ENCODE measurements around the gene GABRB2.

GABRB2 gene

DNA sequence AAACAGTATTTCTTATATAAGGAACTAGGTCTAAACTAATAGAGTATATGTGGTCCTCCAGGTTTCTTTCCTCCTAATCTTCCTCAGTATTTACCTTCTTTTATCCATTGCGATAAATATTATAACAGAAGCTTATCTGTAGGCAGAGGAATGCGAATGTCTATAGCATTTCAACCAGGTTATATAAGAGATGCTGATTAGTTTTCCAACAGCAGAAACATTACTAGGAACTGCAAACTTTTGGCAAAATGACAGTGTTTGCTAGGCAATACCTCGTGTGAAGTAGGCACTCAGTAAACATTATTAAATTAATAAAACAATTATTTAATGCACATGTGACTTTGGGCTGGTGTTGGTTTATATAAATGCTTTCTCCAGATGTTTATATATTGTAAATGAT lies 206.5 kb downstream of the GABRB2 start:
- Histone ChIP-seq H3K36me3 (ENCODE audit: control insufficient read depth, insufficient read depth, low read length, severe bottlenecking) (no peaks in the 10 kb centered on the region), H3K9me3 (ENCODE audit: control insufficient read depth, low read length) (no peaks in the 10 kb centered on the region), H3K9ac (ENCODE audit: low read length) (no peak overlapping the region), H3K4me1 (ENCODE audit: control insufficient read depth, insufficient read depth, low read length) (no peaks in the 10 kb centered on the region), H3K27me3 (replicated peaks; ENCODE audit: control insufficient read depth, insufficient read depth, low read length) (no peaks in the 10 kb centered on the region), H3K4me3 (ENCODE audit: low read length) (no peak overlapping the region)
- DNase-seq (ENCODE audit: low read depth), result no peak

DNA sequence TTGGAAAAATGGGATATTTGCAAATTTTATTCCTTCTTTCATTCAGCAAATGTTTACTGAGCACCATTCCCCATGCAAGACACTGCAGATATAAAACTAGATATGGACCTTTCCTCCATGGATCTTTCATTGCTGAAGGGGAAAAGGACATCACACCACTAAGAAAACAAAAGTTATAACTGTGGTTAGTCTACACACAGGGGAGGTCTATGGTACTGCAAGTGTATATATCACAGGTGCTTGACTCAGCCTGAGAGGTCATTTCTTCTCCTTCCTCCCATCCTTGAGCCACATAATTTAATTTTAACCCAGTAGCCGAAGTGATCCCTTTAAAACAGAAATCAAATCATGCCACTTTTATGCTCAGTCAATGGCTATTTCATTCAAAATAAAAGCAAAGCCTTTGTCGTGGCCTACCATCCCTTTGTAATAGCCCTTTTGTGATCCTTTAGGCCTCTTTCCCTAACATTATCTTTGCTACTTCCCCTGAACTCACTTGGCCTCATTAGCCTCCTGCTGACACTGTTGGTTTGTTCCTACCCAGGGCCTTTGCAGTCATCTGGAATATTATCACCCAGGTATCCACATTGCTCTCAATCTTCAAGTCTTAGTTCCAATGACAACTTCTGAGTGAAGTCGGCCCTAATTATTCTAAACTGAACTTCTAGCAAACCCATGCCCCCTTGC lies 213.2 kb downstream of the GABRB2 start:
- Histone ChIP-seq H3K9me3 (ENCODE audit: control insufficient read depth, low read length) (no peaks in the 10 kb centered on the region), H3K27me3 (replicated peaks; ENCODE audit: control insufficient read depth, insufficient read depth, low read length) (no peaks in the 10 kb centered on the region), H3K4me1 (ENCODE audit: control insufficient read depth, insufficient read depth, low read length) (no peaks in the 10 kb centered on the region), H3K4me3 (ENCODE audit: low read length) (no peak overlapping the region), H3K36me3 (ENCODE audit: control insufficient read depth, insufficient read depth, low read length, severe bottlenecking) (no peaks in the 10 kb centered on the region), H3K9ac (ENCODE audit: low read length) (no peak overlapping the region)
- no peak for DNase-seq (ENCODE audit: low read depth)

DNA sequence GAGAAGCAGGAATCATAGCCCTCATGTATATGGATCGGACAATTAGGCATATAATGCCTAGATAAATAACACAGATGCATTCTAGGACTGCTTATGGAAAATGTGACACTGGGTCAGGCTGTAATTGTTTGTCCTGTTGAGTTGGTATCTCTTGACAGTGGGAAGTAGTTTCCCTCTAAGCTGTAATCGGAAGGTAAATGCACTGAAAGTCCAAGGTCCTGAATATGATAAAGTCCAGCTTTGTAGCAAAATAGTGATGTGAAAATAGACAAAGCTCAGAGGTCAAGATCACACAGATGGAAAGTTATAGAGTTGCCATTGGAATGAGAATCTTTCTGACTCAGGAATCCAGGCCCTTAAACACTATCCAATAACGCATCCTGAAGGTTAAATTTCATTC lies 214.2 kb downstream of the GABRB2 start:
- Histone ChIP-seq H3K27me3 (replicated peaks; ENCODE audit: control insufficient read depth, insufficient read depth, low read length) (no peaks in the 10 kb centered on the region), H3K36me3 (ENCODE audit: control insufficient read depth, insufficient read depth, low read length, severe bottlenecking) (no peaks in the 10 kb centered on the region), H3K9me3 (ENCODE audit: control insufficient read depth, low read length) (no peaks in the 10 kb centered on the region), H3K4me3 (ENCODE audit: low read length) (no peak overlapping the region), H3K9ac (ENCODE audit: low read length) (no peak overlapping the region), H3K4me1 (ENCODE audit: control insufficient read depth, insufficient read depth, low read length) (no peaks in the 10 kb centered on the region)
- DNase-seq (ENCODE audit: low read depth), result no peak

DNA sequence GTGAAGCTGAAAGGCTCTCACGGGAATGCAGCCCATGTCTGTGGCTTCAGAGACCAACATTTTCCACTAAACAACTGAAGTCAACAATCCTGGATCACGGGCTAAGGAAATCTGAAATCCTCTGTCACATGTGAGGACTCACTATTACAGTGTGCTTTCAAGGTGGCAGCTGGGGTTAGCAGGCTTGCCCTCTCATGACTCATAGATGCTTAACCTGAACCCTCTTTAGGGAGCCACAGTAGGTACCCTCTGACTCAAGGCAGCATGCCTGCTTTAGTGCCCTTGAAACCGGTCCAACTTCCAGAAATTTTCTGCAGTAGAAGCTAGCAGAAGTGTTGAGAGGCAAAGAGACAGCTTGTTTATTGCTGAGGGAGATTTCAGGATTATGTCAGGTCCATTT lies 232.5 kb downstream of the GABRB2 start:
- H3K4me1 ChIP-seq (ENCODE audit: control insufficient read depth, insufficient read depth, low read length), result no peaks in the 10 kb centered on the region
- no peak for DNase-seq (ENCODE audit: low read depth)
- no peaks in the 10 kb centered on the region for H3K9me3 ChIP-seq (ENCODE audit: control insufficient read depth, low read length)

DNA sequence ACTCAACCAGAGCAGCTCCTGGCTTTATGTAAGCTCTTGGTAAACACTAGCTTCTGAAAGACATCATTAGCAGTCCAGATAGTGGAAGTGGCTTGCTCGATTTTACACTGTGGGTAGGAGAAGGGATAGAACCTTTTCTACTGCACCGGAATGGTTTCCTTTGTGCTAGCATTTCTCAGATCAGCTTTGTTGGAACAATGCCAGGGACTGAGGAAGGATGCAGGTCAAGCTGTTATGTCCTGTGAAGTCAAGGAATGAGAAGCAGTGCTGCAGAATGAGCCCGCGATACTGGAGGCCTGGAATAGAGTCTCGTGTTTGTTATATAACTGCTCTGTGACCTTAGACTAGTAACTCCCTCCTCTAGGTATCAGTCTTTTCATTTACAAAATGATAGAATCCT lies 233.6 kb downstream of the GABRB2 start:
- DNase-seq (ENCODE audit: low read depth), result no peak
- Histone ChIP-seq H3K4me1 (ENCODE audit: control insufficient read depth, insufficient read depth, low read length) (no peaks in the 10 kb centered on the region), H3K9me3 (ENCODE audit: control insufficient read depth, low read length) (peaks cover 9% of the 10 kb centered on the region), H3K4me3 (ENCODE audit: low read length) (no peak overlapping the region), H3K27me3 (replicated peaks; ENCODE audit: control insufficient read depth, insufficient read depth, low read length) (no peaks in the 10 kb centered on the region), H3K9ac (ENCODE audit: low read length) (no peak overlapping the region), H3K36me3 (ENCODE audit: control insufficient read depth, insufficient read depth, low read length, severe bottlenecking) (no peaks in the 10 kb centered on the region)

More for the DNA sequence above, 232.5 kb downstream of the GABRB2 start:
- no peak overlapping the region for H3K9ac ChIP-seq (ENCODE audit: low read length)
- H3K4me3 ChIP-seq (ENCODE audit: low read length), result no peak overlapping the region
- H3K36me3 ChIP-seq (ENCODE audit: control insufficient read depth, insufficient read depth, low read length, severe bottlenecking), result no peaks in the 10 kb centered on the region
- no peaks in the 10 kb centered on the region for H3K27me3 ChIP-seq (replicated peaks; ENCODE audit: control insufficient read depth, insufficient read depth, low read length)

DNA sequence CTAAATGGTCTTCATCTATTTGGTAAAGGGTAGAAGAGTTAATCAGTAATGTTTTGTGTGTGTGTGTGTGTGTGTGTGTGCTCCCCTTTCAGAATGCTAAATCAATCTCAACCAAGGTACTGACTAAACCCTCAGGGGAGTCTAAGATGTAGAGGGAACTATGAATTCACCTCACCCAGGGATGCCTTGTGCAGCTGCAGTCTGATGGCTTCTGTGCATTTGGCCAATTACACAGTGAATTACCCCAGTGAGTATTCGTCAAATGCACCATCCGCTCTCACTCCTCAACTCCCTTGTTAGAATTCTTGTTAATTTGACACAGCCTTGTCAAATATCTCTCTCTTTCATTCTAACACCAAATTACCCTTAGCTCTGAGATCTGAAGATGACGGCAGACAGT lies 234.6 kb downstream of the GABRB2 start:
- Histone ChIP-seq H3K36me3 (ENCODE audit: control insufficient read depth, insufficient read depth, low read length, severe bottlenecking) (no peaks in the 10 kb centered on the region), H3K4me1 (ENCODE audit: control insufficient read depth, insufficient read depth, low read length) (no peaks in the 10 kb centered on the region), H3K4me3 (ENCODE audit: low read length) (no peak overlapping the region), H3K9me3 (ENCODE audit: control insufficient read depth, low read length) (peaks cover 9% of the 10 kb centered on the region), H3K27me3 (replicated peaks; ENCODE audit: control insufficient read depth, insufficient read depth, low read length) (no peaks in the 10 kb centered on the region), H3K9ac (ENCODE audit: low read length) (no peak overlapping the region)
- no peak for DNase-seq (ENCODE audit: low read depth)

DNA sequence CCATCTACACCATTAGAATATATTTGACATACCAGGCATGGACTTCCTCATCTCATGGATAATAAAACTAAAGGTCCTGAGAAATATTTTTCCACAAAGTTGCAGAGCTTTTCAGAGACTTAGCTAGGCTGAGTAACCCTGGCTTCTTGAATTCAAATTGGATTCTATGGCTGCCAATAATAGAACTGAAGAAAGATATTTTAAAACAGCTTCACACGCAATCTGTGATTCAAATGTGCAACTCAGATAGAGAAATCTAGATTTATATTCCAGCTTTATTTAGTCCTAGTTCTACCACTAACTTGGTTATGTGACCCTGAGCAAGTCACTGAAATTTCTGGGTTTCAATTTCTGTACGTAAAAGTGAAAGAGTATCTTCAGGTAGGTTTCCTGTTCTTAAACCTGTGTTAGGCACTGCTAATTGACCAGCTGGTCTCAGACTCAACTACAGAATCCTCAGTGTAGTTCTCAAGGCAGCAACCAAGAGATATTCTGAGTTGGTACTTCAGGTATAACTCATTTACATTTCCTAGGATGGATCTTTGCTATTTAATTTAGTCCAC lies 235.3 kb downstream of the GABRB2 start:
- peaks cover 9% of the 10 kb centered on the region for H3K9me3 ChIP-seq (ENCODE audit: control insufficient read depth, low read length)
- DNase-seq (ENCODE audit: low read depth), result no peak
- H3K9ac ChIP-seq (ENCODE audit: low read length), result no peak overlapping the region

DNA sequence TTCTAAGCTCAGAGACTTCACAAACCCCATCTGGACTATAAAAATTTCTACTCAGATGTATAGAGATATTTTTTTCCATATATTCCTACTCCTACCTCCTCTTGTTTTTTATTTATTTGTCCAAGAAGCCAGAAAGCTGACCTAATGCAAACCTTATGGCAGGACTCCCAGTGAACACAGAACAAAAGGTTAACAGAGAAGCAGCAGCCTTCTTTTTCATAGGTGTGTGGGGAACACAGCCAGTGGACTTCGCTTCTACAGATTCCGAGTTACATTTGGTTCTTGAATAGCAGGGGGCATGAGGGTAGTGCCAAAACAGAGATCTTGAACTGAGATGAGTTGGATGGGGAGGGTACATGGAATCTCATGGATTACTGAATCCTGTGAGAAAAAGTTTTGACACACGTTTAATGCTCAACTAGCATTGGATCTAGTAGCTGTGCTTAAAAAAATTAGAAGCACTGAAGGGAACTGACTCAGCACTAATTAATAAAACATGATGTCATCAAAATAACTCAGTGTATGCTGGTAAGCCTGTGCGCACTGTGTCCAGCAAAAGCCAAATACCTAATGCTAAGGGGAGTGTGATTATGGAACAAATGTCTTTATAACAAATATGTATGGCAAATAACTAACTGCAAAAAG lies 240.1 kb downstream of the GABRB2 start:
- H3K9ac ChIP-seq (ENCODE audit: low read length), result no peak overlapping the region
- peaks cover 9% of the 10 kb centered on the region for H3K9me3 ChIP-seq (ENCODE audit: control insufficient read depth, low read length)
- no peak for DNase-seq (ENCODE audit: low read depth)
- H3K4me3 ChIP-seq (ENCODE audit: low read length), result no peak overlapping the region
- no peaks in the 10 kb centered on the region for H3K27me3 ChIP-seq (replicated peaks; ENCODE audit: control insufficient read depth, insufficient read depth, low read length)
- no peaks in the 10 kb centered on the region for H3K4me1 ChIP-seq (ENCODE audit: control insufficient read depth, insufficient read depth, low read length)
- H3K36me3 ChIP-seq (ENCODE audit: control insufficient read depth, insufficient read depth, low read length, severe bottlenecking), result no peaks in the 10 kb centered on the region

More for the DNA sequence above, 235.3 kb downstream of the GABRB2 start:
- Histone ChIP-seq H3K4me3 (ENCODE audit: low read length) (no peak overlapping the region), H3K4me1 (ENCODE audit: control insufficient read depth, insufficient read depth, low read length) (no peaks in the 10 kb centered on the region), H3K27me3 (replicated peaks; ENCODE audit: control insufficient read depth, insufficient read depth, low read length) (no peaks in the 10 kb centered on the region), H3K36me3 (ENCODE audit: control insufficient read depth, insufficient read depth, low read length, severe bottlenecking) (no peaks in the 10 kb centered on the region)

DNA sequence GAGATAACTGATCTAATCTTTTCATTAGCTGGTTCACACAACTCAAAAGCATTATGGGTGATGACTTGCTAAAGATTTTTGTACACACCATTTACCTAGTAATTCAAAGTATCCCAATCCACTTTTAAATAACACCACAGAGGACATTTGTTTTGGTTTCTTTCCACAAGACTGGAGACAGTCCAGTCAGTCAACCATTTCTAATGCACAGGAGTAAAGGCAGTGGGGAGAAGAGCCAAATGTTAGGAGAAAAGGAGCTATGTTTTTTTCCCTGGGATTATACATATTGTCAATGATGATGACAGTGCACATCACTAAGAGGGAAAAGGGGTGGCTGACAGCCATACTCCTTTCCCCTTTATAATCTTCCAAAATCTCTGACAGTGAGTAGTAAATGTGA lies 240.9 kb downstream of the GABRB2 start:
- no peak for DNase-seq (ENCODE audit: low read depth)
- no peaks in the 10 kb centered on the region for H3K27me3 ChIP-seq (replicated peaks; ENCODE audit: control insufficient read depth, insufficient read depth, low read length)
- H3K4me1 ChIP-seq (ENCODE audit: control insufficient read depth, insufficient read depth, low read length), result no peaks in the 10 kb centered on the region
- no peak overlapping the region for H3K4me3 ChIP-seq (ENCODE audit: low read length)
- peaks cover 9% of the 10 kb centered on the region for H3K9me3 ChIP-seq (ENCODE audit: control insufficient read depth, low read length)
- H3K36me3 ChIP-seq (ENCODE audit: control insufficient read depth, insufficient read depth, low read length, severe bottlenecking), result no peaks in the 10 kb centered on the region
- H3K9ac ChIP-seq (ENCODE audit: low read length), result no peak overlapping the region

DNA sequence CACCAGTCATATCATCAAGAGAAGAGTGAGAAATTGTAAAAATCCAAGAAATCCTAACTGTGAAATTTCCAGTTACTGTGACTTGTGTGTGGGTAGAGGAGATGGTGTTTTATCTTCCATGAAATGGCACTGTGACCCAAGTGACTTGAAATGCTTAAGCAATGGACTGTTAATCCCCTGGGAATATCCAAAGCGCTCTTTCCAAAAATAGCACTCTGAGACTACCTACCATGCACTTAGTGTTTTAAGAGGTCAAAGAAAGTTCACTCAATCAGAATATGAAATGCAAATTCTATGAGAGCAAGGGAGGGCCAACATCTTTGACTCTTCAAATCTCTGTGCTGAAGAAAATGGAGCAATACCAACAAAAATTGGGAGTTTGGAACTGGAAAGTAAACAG lies 244.0 kb downstream of the GABRB2 start:
- Histone ChIP-seq H3K4me3 (ENCODE audit: low read length) (no peak overlapping the region), H3K27me3 (replicated peaks; ENCODE audit: control insufficient read depth, insufficient read depth, low read length) (no peaks in the 10 kb centered on the region), H3K36me3 (ENCODE audit: control insufficient read depth, insufficient read depth, low read length, severe bottlenecking) (no peaks in the 10 kb centered on the region), H3K4me1 (ENCODE audit: control insufficient read depth, insufficient read depth, low read length) (no peaks in the 10 kb centered on the region), H3K9ac (ENCODE audit: low read length) (no peak overlapping the region), H3K9me3 (ENCODE audit: control insufficient read depth, low read length) (no peaks in the 10 kb centered on the region)
- no peak for DNase-seq (ENCODE audit: low read depth)

DNA sequence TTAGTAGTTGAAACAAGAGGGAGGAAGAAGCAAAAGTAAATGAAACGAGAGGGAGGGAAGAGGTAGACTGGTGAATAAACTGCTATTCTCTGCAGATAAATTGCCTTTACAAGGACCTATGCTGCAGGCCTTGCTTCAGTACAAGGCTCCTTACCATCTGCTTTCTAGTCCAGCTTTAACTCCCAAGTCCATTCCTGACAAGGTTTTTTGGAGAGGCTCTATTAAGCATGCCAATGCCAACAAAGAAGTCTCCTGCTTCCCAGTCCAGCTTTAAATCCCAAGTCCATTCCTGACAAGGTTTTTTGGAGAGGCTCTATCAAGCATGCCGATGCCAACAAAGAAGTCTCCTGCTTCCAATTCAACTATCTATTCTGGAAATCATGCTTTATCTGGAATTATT lies 244.9 kb downstream of the GABRB2 start:
- Histone ChIP-seq H3K36me3 (ENCODE audit: control insufficient read depth, insufficient read depth, low read length, severe bottlenecking) (no peaks in the 10 kb centered on the region), H3K4me3 (ENCODE audit: low read length) (no peak overlapping the region), H3K27me3 (replicated peaks; ENCODE audit: control insufficient read depth, insufficient read depth, low read length) (no peaks in the 10 kb centered on the region), H3K4me1 (ENCODE audit: control insufficient read depth, insufficient read depth, low read length) (no peaks in the 10 kb centered on the region), H3K9me3 (ENCODE audit: control insufficient read depth, low read length) (no peaks in the 10 kb centered on the region), H3K9ac (ENCODE audit: low read length) (no peak overlapping the region)
- no peak for DNase-seq (ENCODE audit: low read depth)
